NCI-H345 (cell line): Measurements from ENCODE around the gene RNF43.

Source experiments
- DNase-seq: peaks from one replicate; lab custom pipeline; 2025; lab: John Stamatoyannopoulos, UW

Gene RNF43

GRCh38 chr17:58417300-58418092 is at the start of gene RNF43:
Gene RNF43, minus strand, starts transcription at chr17:58417534. Its CDS starts 1,957 bp downstream, at chr17:58415577.
- DNase-seq: peak; percentile 97

GRCh38 chr17:58455491-58455890 is 38.2 kb upstream of the RNF43 start:
- no peak for DNase-seq

GRCh38 chr17:58452738-58453137 is 35.4 kb upstream of the RNF43 start:
- DNase-seq: no peak

- peak; percentile 75 for DNase-seq
Observed at GRCh38 chr17:58447039-58447975, 30.0 kb upstream of the RNF43 start.

- DNase-seq: no peak
Observed at GRCh38 chr17:58446086-58446485, 28.8 kb upstream of the RNF43 start.

DNA sequence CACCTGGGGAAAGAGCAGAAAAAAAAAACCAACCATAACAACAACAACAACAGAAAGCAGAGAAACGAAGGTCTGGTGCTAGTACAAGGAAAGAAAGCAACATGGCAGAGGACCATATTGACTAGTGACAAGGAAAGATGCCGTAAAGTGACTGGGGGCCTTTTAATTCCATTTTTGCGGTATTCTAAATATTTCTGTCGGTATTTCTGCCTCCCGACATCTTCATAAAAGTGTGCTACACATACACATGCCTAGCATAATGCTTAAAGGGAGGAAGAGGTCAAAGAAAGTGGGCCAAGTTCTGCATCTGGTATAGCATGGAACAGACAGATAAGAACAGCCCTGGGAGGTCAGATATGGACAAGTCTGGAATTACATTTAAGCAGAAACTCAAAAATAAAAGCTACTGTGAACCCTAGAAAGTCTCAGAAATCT is 19.5 kb upstream of the RNF43 start:
- DNase-seq: no peak

GRCh38 chr17:58436245-58436644 is 18.9 kb upstream of the RNF43 start:
- DNase-seq: no peak

GRCh38 chr17:58432806-58433573 is 15.7 kb upstream of the RNF43 start:
- DNase-seq: no peak

DNA sequence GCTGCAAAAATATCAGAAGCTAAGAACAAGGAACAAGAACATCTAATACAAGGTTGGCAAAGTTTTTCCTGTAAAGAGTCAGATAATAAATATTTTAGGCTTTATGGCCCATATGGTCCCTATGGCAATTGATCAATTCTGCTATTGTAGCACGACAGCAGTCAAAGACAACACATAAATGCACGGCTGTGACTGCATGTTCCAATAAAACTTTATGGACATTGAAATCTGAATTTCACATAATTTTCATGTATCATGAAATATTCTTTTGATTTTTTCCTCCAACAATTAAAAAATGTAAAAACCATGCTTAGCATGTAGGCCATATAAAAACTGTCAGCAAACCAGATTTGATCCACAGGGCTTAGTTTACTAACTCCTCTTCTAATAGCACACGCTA is 10.5 kb upstream of the RNF43 start:
- no peak for DNase-seq

DNA sequence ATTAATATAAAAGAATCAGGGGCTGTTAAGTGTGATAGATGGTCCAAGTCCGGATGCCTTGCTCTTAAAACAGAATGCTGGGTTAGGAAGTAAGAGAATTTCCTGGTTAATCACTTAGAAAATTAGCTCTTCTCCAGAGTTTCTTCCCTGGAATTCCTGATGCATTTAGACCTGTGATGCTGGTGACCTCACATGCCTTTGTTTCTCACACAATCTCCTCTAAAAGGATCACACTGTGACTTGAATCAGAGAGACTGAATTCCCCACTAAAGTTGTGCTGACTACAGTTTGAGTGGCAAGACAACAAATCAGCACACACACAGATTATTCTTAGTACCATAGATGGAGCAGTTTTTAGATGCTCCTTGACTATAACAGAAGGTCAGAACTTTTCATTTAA is 4.4 kb upstream of the RNF43 start:
- DNase-seq: no peak

DNA sequence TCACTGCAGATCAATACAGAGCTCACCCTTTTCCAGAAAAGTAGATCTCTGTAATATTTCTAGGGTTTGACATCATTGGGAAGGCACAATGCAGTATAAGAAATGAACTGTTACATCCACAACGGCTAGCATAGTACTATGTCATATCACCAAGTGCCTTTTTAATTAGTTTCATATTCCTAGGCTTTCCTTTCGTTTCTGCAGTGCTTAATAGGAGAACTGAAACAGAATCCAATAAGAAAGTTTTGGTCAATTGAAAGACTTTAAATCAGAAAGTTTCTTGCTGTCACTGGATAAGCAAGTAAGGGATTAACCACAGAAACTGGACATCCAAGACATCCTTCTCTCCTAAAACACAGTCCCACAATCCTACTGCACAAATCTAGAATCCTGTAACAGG is 3.5 kb upstream of the RNF43 start:
- DNase-seq: no peak

DNA sequence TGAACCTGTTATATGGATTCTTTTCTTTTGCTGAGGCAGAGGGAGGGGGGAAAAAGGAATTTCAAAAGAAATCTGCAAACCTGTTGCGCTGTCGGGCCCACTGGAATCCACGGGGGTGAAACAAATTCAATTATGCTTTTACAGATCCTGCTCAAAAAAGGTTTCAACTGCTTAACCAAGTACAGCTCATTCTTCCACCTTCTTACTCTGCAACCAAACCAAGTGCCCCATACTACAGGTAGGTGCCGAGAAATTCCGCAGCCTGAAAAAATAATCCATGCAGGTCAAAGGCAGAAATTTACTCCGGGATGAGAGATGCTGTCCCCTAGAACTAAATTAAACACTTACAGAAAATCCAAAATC is 416 bp downstream of the RNF43 start:
- no peak for DNase-seq

DNA sequence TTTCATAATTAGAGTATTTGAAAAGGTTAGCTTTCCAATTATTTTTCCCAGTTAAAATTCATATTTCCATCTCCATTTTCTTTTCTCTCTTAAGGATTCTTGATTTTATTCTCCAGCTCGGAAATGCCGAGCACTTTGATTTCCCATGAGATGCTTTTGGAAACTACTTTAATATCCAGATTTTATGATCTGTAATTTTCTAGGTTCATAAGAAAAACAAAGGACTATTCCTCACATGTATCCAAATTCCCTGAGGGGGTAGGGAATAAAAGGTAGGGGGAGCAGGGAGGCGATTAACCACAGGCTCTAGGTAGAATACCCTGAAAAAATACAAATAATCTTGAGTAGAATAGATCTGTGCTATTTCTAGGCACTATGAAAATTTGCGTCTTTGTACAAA is 938 bp downstream of the RNF43 start:
- DNase-seq: no peak

GRCh38 chr17:58415371-58416055 is 1.8 kb downstream of the RNF43 start:
- no peak for DNase-seq

DNA sequence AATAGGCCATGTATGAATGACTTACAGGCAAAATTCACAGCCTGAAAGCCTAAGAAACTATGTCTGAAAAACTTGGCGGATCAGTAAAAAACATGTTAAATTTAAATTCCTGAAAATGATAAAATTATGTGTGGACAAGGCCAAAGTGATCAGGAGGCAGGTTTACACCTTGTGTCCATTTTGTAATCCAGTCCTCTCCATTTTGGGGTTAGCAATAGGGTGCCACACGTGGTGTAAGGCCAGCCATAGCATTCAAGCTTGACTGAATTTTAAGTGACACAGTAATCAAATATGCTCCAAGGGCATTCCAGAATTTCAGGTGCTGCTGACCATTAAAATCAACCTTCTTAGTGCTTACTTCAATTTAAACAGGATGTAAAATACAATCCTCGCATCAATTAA is 2.7 kb downstream of the RNF43 start:
- no peak for DNase-seq

- DNase-seq: no peak
Observed at GRCh38 chr17:58413684-58414083, 3.6 kb downstream of the RNF43 start.

DNA sequence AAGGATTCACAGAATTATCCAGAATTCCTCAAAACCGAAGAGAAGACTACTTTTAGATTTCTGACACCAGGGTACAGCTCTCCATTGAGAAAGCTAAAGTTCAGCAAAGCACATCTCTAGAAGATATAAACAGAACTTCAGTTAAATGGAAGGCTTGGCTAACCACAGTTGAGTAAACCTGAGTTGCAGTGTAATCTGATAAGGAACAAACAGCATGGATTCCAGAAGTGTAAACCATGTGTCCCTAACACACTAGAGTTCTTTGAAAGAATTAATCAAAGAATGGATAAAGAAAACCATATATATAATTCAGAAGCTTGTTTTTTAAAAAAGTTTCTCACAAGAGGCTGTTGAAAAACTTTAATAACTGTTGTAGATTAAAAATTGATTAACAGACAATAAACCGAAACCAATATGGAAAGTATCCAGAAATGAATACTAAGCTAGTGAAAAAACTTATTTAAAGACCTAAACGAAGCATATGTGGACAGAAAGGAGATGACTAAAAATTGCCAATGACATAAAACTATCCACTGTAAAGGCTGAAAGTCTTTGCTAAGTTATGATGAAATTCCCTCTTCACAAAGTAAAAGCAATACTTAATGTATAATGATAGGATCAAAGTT is 4.3 kb downstream of the RNF43 start:
- no peak for DNase-seq

DNA sequence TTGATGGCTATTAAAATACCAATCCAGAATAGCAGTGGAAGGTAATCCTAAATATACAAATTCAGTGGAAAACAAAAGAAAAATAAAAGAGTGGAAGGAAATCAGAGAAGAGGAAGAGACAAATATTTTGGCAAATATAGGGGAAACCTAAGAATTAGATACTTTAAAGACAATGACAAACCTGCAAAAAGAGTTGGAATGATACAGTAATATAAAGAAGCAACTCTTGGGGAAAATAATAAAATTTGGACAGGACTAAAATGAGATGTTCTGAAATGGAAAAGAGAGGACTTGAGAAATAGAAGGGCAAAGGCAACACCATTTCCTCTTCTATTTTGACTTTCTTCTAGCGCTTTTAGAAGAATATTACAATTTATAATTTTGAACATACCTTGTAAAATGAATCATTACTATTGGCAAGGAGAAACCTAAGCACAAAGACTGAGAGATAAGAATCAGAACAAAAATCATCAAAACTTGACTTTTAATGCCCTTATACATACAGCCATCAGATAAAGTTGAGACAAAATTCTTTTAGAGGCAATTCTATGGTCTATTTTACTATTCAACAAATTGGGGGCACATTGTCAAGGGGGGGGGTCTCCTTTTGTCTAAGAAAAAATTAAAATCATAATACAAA is 5.2 kb downstream of the RNF43 start:
- no peak for DNase-seq

- no peak for DNase-seq
Observed at GRCh38 chr17:58411408-58411894, 5.9 kb downstream of the RNF43 start.

- no peak for DNase-seq
Observed at GRCh38 chr17:58410714-58411407, 6.5 kb downstream of the RNF43 start.
